KG1 (cell line): Measurements from ENCODE around the gene DDT.
"Not testable (repeated sequence)": the region's sequence is repeated elsewhere in the genome, so short reads cannot be mapped to it uniquely, and the experiment has no call there.

Source experiments
- DNase-seq: peaks from one replicate; lab custom pipeline; 2025; lab: John Stamatoyannopoulos, UW

The DDT gene

GRCh38 chr22:23974345-23974744 is at the start of gene DDT:
Gene DDT, minus strand, starts transcription at chr22:23974441. Its CDS starts 27 bp downstream, at chr22:23974414.
- DNase-seq, result not testable (repeated sequence)

- no peak for DNase-seq
Observed at GRCh38 chr22:24023204-24023789, 49.1 kb upstream of the DDT start.

GRCh38 chr22:24021304-24021703 is 47.1 kb upstream of the DDT start:
- DNase-seq, result no peak

GRCh38 chr22:24016156-24016555 is 41.9 kb upstream of the DDT start:
- DNase-seq, result no peak

- DNase-seq, result no peak
Observed at GRCh38 chr22:24011735-24012068, 37.5 kb upstream of the DDT start.

GRCh38 chr22:24010018-24010391 is 35.8 kb upstream of the DDT start:
- no peak for DNase-seq

GRCh38 chr22:24009227-24010017 is 35.2 kb upstream of the DDT start:
- no peak for DNase-seq

- DNase-seq, result no peak
Observed at GRCh38 chr22:24008381-24009226, 34.4 kb upstream of the DDT start.

- DNase-seq, result no peak
Observed at GRCh38 chr22:24008022-24008283, 33.7 kb upstream of the DDT start.

GRCh38 chr22:24007253-24008021 is 33.2 kb upstream of the DDT start:
- DNase-seq, result no peak

GRCh38 chr22:24006914-24007214 is 32.6 kb upstream of the DDT start:
- DNase-seq, result no peak

GRCh38 chr22:24006207-24006913 is 32.1 kb upstream of the DDT start:
- no peak for DNase-seq

- DNase-seq, result no peak
Observed at GRCh38 chr22:24005201-24005600, 31.0 kb upstream of the DDT start, which contains the start of gene GSTT4. Gene GSTT4, minus strand, starts transcription at chr22:24005453. Its CDS starts 97 bp downstream, at chr22:24005356.

- DNase-seq, result no peak
Observed at GRCh38 chr22:24003887-24004286, 29.6 kb upstream of the DDT start.

- no peak for DNase-seq
Observed at GRCh38 chr22:24002851-24003250, 28.6 kb upstream of the DDT start.

- no peak for DNase-seq
Observed at GRCh38 chr22:24002272-24002671, 28.0 kb upstream of the DDT start.

GRCh38 chr22:24001314-24001713 is 27.1 kb upstream of the DDT start:
- DNase-seq, result no peak

- DNase-seq, result not testable (repeated sequence)
Observed at GRCh38 chr22:23999779-24000178, 25.5 kb upstream of the DDT start.

- no peak for DNase-seq
Observed at GRCh38 chr22:23997092-23997491, 22.9 kb upstream of the DDT start.

GRCh38 chr22:23993581-23994177 is 19.4 kb upstream of the DDT start:
- DNase-seq, result not testable (repeated sequence)

- DNase-seq, result not testable (repeated sequence)
Observed at GRCh38 chr22:23993080-23993479, 18.8 kb upstream of the DDT start.
